ENCODE results near the gene INO80D.
"Not testable (repeated sequence)": the region's sequence is repeated elsewhere in the genome, so short reads cannot be mapped to it uniquely, and the experiment has no call there.

Gene INO80D

DNA sequence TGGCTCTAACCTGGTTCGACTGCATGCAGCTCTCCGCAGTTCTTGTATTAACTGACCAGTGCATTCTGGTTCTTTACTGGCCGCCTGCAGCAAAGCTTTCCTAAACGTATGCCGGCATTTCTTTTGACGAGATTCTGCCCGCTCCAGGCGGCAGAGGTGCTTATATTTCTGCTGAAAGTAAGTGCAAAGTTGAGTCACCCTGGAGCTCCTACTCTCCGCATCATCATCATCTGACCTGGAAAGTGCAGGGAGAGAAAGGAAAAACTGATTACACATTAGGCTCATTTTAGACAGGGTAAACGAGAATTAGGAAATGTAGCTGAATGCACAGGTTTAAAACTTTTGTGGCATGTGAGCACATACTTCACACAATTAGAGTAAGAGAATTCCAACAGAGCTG lies 57.9 kb downstream of the INO80D start:
- no peak for DNase-seq

DNA sequence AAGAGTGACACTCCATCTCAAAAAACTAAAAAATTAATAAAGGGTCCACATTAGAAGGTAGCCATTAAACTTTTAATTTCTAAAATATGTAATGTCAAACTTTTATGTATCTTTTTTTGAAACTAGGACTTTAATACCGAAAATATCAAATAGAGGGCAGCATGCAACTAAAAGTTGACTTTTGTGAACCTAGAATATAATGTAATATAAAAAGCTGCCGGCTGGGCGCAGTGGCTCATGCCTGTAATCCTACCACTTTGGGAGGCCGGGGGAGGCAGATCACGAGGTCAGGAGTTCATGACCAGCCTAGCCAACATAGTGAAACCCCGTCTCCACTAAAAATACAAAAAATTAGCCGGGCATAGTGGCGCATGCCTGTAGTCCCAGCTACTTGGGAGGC lies 62.8 kb downstream of the INO80D start:
- no peak for DNase-seq

DNA sequence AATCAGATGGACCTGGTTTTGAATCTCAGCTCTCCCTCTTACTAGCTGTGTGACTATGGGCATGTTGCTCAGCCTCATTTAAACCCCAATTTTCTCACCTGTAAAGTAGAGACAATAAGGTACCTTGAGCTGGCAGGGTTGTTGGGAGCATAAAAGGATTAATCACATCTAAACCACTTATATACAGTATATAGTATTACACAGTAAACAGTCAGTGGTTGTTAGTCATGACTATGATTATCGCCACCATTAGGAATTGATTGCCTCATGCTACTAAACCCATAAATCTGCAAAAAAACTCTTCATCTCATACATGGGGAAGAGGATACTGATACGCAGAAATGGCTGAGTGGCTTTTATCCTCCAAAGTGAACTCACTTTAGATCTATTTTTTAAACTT lies 65.8 kb downstream of the INO80D start:
- DNase-seq = no peak

DNA sequence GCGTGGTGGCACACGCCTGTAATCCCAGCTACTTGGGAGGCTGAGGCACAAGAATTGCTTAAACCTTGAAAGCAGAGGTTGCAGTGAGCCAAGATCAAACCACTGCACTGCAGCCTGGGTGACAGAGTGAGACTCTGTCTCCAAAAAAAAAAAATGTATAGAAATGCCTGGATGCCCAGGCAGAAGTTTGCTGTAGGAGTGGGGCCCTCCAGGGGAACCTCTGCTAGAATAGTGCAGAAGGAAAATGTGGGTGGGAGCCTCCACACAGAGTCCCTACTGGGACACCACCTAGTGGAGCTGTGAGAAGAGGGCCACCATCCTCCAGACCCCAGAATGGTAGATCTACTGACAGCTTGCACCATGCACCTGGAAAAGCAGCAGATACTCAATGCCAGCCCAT lies 70.2 kb downstream of the INO80D start:
- DNase-seq = not testable (repeated sequence)

- no peak for DNase-seq
These were observed 74.2 kb downstream of the INO80D start for GRCh38 chr2:206011795-206012194.

GRCh38 chr2:206011018-206011614 lies 74.9 kb downstream of the INO80D start:
- no peak for DNase-seq

GRCh38 chr2:206004004-206004693 lies 81.8 kb downstream of the INO80D start:
- DNase-seq = no peak

DNA sequence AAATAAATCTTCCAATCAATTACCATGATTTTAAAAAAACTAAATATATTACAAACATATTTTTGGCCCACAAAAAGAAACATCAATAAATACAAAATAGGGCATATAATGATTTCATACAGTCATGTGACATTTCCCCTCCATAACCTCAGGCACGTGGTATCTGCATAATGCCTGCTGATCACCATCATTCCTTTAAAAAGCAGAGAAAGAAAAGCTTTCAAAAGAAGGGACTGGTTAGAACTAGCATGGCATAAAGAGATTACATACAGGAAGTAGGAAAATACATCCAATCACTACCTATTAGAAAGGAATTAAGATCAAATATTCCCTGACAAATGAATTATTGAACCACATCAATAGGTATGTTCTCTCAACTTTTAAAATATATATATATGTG lies 83.5 kb downstream of the INO80D start:
- no peak for DNase-seq

DNA sequence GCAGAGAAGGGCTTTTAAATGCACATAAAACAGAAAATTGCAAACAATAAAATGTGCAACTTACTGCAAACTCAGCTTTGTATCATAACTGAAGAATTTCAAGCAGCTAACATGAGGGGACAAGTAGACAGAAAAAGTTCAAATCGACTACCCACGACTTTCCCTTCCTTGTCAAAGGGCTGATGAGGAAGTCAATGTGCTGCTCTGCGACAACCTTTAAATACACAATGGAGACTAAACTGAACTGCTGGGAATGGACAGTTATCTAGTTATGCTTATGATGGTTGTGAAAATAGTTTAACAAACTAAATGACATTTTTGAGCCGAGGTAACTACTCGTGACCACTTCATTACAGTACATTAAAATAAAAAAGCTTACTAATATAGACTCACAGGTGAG lies 84.1 kb downstream of the INO80D start:
- DNase-seq = no peak

DNA sequence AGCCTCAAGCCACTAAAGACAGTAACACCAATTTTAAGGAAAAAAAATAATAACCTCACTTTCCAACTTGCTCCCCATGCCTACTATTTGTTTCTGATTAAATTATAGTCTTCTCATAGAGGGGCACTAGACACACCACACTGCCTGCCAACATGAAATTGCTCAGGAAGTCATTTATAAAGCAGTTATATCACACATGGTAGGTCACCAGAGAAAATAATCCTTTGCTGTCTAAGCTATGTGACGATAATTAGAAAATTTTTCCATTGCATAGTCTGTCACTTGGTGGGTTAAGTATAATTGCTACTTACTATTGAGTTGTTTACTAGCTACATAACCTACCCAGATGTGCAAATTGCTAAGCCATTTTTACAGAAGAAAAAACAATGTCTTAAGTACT lies 85.2 kb downstream of the INO80D start:
- no peak for DNase-seq

GRCh38 chr2:205998583-205998982 lies 87.4 kb downstream of the INO80D start:
- no peak for DNase-seq

DNA sequence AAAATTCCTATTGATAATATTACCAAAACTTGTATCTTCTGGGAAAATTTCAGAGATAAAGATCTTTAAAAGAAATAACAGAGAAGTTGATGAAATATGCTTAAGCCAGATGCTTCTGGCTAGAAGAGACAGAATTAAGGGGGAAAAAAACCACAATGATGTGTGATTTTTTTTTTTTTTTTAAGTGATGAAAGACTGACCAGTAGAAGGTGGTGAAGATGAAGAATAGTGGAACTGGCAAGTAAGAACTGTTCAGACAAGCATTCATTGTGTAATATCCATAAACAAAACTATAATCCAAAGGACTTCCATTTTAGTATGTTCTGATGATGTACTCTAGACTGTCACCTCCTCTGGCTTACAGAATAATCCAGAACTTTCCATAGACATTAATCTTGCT lies 89.8 kb downstream of the INO80D start:
- DNase-seq = no peak

- DNase-seq = no peak
These were observed 90.7 kb downstream of the INO80D start for GRCh38 chr2:205995260-205995659.

DNA sequence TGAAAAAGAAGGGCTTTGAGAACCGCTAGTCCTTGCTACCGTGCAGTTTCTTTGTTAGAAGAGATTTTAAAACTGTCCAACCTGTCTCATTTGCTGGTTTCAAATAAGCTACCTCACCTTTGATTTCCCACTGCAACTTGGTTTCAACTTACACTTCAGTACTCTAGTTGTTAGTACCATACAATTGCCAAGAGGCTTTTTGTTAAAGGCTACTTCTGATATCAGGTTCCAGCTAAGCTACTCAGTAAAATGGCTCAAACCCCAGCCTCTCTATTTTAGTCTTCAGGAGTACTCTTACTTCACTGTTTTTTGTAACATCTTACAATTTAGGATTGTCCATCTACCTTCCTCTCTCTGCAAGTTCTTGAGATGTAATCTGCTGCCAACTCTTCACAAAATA lies 91.6 kb downstream of the INO80D start:
- DNase-seq = no peak

- no peak for DNase-seq
These were observed 95.9 kb downstream of the INO80D start for GRCh38 chr2:205990104-205990503.

GRCh38 chr2:205989271-205990071 lies 96.5 kb downstream of the INO80D start:
- DNase-seq = no peak

- DNase-seq = not testable (repeated sequence)
These were observed 97.3 kb downstream of the INO80D start for GRCh38 chr2:205988681-205989080.

- no peak for DNase-seq
These were observed 97.7 kb downstream of the INO80D start for GRCh38 chr2:205988274-205988673.

DNA sequence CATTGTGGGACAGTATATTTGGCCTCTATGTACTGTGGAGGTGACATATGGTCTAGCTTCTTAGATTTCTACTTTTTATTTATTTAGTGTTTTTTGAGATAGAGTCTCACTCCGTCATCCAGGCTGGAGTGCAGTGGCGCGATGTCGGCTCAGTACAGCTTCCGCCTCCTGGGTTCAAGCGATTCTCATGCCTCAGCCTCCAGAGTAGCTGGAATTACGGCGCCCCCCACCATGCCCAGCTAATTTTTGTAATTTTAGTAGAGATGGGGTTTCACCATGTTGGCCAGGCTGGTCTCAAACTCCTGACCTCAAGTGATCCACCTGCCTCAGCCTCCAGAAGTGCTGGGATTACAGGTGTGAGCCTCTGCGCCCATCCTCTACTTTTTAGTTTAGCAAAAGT lies 99.6 kb downstream of the INO80D start:
- not testable (repeated sequence) for DNase-seq

- DNase-seq = no peak
These were observed 101.6 kb downstream of the INO80D start for GRCh38 chr2:205984381-205984780.

DNA sequence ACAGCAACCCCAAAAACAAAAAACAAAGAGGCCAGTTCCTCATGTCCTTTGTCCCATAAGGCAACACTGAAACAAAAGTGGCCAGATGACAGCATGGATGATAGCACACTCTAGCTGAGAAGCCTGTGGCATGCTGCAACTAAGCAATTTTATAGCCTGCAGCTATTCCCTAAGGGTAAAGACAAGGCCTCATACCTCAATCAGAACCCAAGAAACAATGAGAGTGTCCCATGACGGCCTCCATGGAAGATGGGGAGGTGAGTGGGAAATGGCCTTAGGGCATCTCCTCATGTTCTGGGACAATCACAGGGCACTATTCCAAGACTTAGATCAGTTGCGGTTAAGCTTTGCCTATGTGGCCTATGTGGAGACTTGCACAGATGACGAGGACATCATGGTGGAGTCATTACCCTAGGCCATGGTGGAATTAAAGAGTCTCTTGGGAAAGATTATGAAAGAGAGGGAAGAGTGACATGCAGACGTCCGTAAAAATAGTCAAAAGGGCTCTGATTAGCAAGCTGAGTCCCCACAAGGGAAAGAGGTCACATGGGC lies 103.1 kb downstream of the INO80D start:
- DNase-seq = no peak

- DNase-seq = not testable (repeated sequence)
These were observed 107.2 kb downstream of the INO80D start for GRCh38 chr2:205978728-205979127.

- DNase-seq = not testable (repeated sequence)
These were observed 108.3 kb downstream of the INO80D start for GRCh38 chr2:205977699-205978098.

Data from effector CD8-positive, alpha-beta T cell (primary cell).